Spleen (tissue), 11 donors: ENCODE results near the gene NFATC2IP. TPM values are rescaled to one million over a fixed set of nuclear protein-coding genes. Genes with fewer than 3 reads are reported as not detected.

ENCODE experiments used
- DNase-seq: peaks from one replicate; pipeline ENCODE4 v3.0.0-alpha.2; 2020
- H3K27ac ChIP-seq, 8 donors: fragments of 200-600 bp; sonication (generic) in 7 of 8; 1 replicate in 4 of 8; 2 replicates in 4 of 8; pipeline versions ENCODE4 v1.5.0 to v1.8.0; 2016 to 2021; ENCODE audit warnings: inconsistent platforms in 4 of 8, mild to moderate bottlenecking in 4 of 8, moderate library complexity in 1 of 8
- H3K27me3 ChIP-seq, 7 donors: fragments of 200-600 bp; sonication (generic) in 6 of 7; replicated peaks in 1 of 7; 1 replicate in 4 of 7; 2 replicates in 3 of 7; pipeline versions ENCODE4 v1.5.0 to v1.8.0; 2016 to 2021; ENCODE audit warnings: inconsistent platforms in 3 of 7, mild to moderate bottlenecking in 1 of 7
- H3K36me3 ChIP-seq, 6 donors: fragments of 200-600 bp; sonication (generic) in 5 of 6; 1 replicate in 4 of 6; 2 replicates in 2 of 6; pipeline versions ENCODE4 v1.5.0 to v1.8.0; 2016 to 2021; ENCODE audit warnings: inconsistent platforms in 2 of 6
- H3K4me1 ChIP-seq, 6 donors: fragments of 200-600 bp; sonication (generic) in 5 of 6; 1 replicate in 3 of 6; 2 replicates in 3 of 6; pipeline versions ENCODE4 v1.5.0 to v1.8.0; 2016 to 2021; ENCODE audit warnings: inconsistent platforms in 3 of 6
- H3K4me3 ChIP-seq, 8 donors: fragments of 200-600 bp; sonication (generic) in 7 of 8; 1 replicate in 4 of 8; 2 replicates in 4 of 8; pipeline versions ENCODE4 v1.5.0 to v1.8.0; 2016 to 2021; ENCODE audit warnings: inconsistent platforms in 4 of 8, mild to moderate bottlenecking in 4 of 8, moderate library complexity in 2 of 8
- H3K9me3 ChIP-seq, 8 donors: fragments of 200-600 bp; sonication (generic) in 7 of 8; 1 replicate in 4 of 8; 2 replicates in 4 of 8; pipeline versions ENCODE4 v1.5.0 to v1.8.0; 2016 to 2021; ENCODE audit warnings: inconsistent platforms in 4 of 8
- POLR2A ChIP-seq, 3 donors: fragments of 450-650 bp; IDR thresholded peaks; one replicate each; pipeline ENCODE4 v1.5.1; 2017; ENCODE audit warnings: antibody characterized with exemption in 3 of 3, mild to moderate bottlenecking in 1 of 3
- POLR2AphosphoS5 ChIP-seq, 3 donors: sonication (generic); formaldehyde crosslinking; IDR thresholded peaks; one replicate each; pipeline ENCODE4 v1.5.1; 2017; ENCODE audit warnings: antibody characterized with exemption in 3 of 3
- WGBS, 5 donors: extraction: QIAGEN DNeasy Blood & Tissue Kit in 3 of 5; methylation state at CpG; one replicate each; pipeline versions ENCODE4 v1.1.5 to v1.1.7; 2013 to 2018; 5-methylcytosine and 5-hydroxymethylcytosine counted together
- intact Hi-C: fragments of 100-400 bp; cut with DNase I; formaldehyde crosslinking; loops from one replicate; pipeline ENCODE4 v1.15.0; 2023; ENCODE audit warnings: low total_unique reads
- polyA plus RNA-seq, 3 donors: library from polyadenylated mRNA; stranded (reverse); fragments of 200-250 nt; gene quantifications; one replicate each; pipeline ENCODE4 v1.2.1, GENCODE V29; 2013
- total RNA-seq, 7 donors: library from RNA; depleted of rRNA in 3 of 7; stranded (reverse); fragments of >200 nt in 3 of 7; fragmentation: NEBNext Ultra II Directional in 4 of 7; extraction: Animal tissue kit (Norgen Biotek cat#: 25700) in 4 of 7; gene quantifications; one replicate each; pipeline versions ENCODE4 v1.1.0 to v1.2.1, GENCODE V29; 2016 to 2021
- TF ChIP-seq, protein P1 (sequence below), 11 experiments: fragments of 200-600 bp in 7 of 11; fragments of 450-650 bp in 4 of 11; sonication (generic) in 4 of 11; IDR thresholded peaks in 8 of 11; conservative IDR thresholded peaks in 3 of 11; 1 replicate in 7 of 11; 2 replicates in 4 of 11; pipeline versions ENCODE4 v1.4.0 to v1.8.0; 2016 to 2021; ENCODE audit warnings: antibody characterized with exemption in 11 of 11, inconsistent platforms in 4 of 11, mild to moderate bottlenecking in 1 of 11
- donor health status: healthy with polysubstance abuse.
- donor health status: DM: no; HTN: no; CAD: no; lungs with moderate emphysema.
- donor health status: DM: no; HTN: no; CAD: no.
- donor health status: Bipolar disorder and iron deficiency.
- donor health status: healthy.
- donor health status: DM: no; HTN: no; CAD: no.
- donor health status: DM: yes; HTN: yes; CAD: no.

NFATC2IP gene
- total and polyA plus RNA-seq, 10 donors = 21.1 to 63.5 (median 46.5) TPM

DNA sequence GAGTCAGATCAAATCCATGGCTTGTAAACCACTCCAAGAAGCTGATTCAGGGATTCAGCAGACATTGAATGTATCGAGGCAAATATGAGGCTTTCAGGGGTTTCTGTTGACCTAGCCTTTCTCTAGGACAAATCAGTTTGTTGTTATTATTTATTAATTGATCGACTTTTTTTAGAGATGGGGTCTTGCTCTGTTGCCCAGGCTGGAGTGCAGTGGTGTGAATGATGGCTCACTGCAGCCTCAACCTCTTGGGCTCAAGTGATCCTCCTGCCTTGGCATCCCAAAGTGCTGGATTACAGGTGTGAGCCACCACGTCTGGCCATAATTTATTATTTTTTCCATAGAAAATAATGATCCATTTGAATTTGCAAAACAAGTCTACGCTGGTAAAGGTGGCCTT, 61.1 kb downstream of the NFATC2IP start:
- H3K4me3 ChIP-seq = no peak overlapping the region
- H3K36me3 ChIP-seq = no peaks in the 10 kb centered on the region
- peaks cover 0 to 46% (median 6%) of the 10 kb centered on the region in 6 donors for H3K4me1 ChIP-seq
- TF ChIP-seq POLR2A (IDR thresholded peaks at IDR 0.05) = no peak
- 85 to 96% (median 90%) methylated on average over 4 of the region's 4 CpGs for WGBS, 5 donors
- H3K27ac ChIP-seq = peak overlapping the region in 1 of 8 donors; percentile 70
- no peak for DNase-seq
- H3K9me3 ChIP-seq = no peaks in the 10 kb centered on the region
- intact Hi-C loops = no loop called here
- H3K27me3 ChIP-seq = peaks cover 0 to 5% (median 0%) of the 10 kb centered on the region in 7 donors

DNA sequence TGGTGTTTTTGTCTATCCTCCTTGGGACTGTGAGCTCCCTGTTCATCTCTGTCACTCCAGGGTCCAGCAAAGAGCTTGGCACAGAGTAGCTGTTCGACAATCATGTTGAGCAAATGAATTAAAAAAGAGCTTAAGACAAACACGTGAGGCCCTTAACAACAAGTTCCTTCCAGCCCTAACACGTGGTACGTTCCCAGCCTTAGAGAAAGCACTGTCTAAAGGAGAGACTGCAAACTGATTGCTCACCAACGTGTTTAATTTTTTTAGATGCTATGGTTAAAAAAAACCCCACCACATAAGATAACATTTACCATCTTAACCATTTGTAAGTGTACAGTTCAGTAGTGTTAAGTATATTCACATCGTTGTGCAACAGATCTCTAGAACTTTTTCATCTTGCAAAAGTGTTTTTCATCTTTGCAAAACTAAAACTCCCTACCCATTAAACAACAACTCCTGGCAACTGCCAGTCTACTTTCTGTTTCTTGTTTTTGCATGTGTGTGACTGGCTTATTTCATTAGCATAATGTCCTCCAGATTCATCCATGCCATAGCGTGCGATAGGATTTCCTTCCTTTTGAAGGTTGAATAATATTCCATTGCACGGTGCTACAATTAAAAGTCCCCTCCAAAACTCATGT, 62.3 kb downstream of the NFATC2IP start:
- Histone ChIP-seq H3K4me1 (peaks cover 0 to 38% (median 6%) of the 10 kb centered on the region in 6 donors), H3K27ac (peak overlapping the region in 5 of 8 donors; percentile 4 to 70 (median 57)), H3K36me3 (no peaks in the 10 kb centered on the region), H3K9me3 (no peaks in the 10 kb centered on the region), H3K27me3 (peaks cover 0 to 5% (median 0%) of the 10 kb centered on the region in 7 donors), H3K4me3 (no peak overlapping the region)
- 43 to 66% (median 53%) methylated on average over 9 of the region's 9 CpGs for WGBS, 5 donors
- no peak for DNase-seq
- TF ChIP-seq, protein P1, sequence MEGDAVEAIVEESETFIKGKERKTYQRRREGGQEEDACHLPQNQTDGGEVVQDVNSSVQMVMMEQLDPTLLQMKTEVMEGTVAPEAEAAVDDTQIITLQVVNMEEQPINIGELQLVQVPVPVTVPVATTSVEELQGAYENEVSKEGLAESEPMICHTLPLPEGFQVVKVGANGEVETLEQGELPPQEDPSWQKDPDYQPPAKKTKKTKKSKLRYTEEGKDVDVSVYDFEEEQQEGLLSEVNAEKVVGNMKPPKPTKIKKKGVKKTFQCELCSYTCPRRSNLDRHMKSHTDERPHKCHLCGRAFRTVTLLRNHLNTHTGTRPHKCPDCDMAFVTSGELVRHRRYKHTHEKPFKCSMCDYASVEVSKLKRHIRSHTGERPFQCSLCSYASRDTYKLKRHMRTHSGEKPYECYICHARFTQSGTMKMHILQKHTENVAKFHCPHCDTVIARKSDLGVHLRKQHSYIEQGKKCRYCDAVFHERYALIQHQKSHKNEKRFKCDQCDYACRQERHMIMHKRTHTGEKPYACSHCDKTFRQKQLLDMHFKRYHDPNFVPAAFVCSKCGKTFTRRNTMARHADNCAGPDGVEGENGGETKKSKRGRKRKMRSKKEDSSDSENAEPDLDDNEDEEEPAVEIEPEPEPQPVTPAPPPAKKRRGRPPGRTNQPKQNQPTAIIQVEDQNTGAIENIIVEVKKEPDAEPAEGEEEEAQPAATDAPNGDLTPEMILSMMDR (IDR thresholded peaks at IDR 0.05 in 8 of 11, conservative IDR thresholded peaks at IDR 0.05 in 3 of 11) = no peak
- TF ChIP-seq POLR2AphosphoS5 (IDR thresholded peaks at IDR 0.05) (no peak), POLR2A (IDR thresholded peaks at IDR 0.05) (no peak)
- intact Hi-C loops = no loop called here

DNA sequence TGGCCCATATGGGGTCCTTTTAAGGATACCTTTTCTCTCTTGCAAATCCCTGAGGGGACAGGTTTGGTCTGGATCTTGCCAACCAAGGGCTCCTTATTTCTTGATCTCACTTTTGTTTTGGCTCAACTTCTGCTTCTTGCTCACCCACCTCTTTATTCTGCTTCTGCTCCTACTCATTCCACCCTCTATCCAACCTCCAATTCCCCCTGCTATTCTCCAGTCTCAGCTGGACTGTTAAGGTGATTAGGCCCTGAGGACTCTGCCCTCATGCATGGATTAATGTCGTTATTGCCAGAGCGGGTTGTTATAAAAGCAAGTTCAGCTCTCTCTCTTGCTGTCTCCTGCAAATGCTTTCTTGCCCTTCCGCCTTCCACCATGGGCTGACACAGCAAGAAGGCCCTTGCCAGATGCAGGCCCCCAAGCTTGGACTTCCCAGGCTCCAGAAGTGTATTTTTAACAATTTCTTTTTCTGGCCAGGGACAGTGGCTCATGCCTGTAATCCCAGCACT, 63.9 kb downstream of the NFATC2IP start:
- no peak overlapping the region for H3K4me3 ChIP-seq
- no peaks in the 10 kb centered on the region for H3K9me3 ChIP-seq
- H3K4me1 ChIP-seq = peaks cover 0 to 22% (median 3%) of the 10 kb centered on the region in 6 donors
- no peaks in the 10 kb centered on the region for H3K27me3 ChIP-seq
- H3K36me3 ChIP-seq = no peaks in the 10 kb centered on the region
- WGBS, 5 donors = 76 to 96% (median 92%) methylated on average over 3 of the region's 3 CpGs
- TF ChIP-seq, protein P1 (IDR thresholded peaks at IDR 0.05 in 8 of 11, conservative IDR thresholded peaks at IDR 0.05 in 3 of 11) = no peak
- TF ChIP-seq POLR2AphosphoS5 (IDR thresholded peaks at IDR 0.05) (no peak), POLR2A (IDR thresholded peaks at IDR 0.05) (no peak)
- intact Hi-C loops = no loop called here
- no peak for DNase-seq
- peak overlapping the region in 5 of 8 donors; percentile 3 to 70 (median 57) for H3K27ac ChIP-seq

Other genes with a start within 250 kb of the NFATC2IP start
- gene EIF3C, start 239.5 kb upstream of the NFATC2IP start, total RNA-seq = 100 to 1,000 TPM in 6 of 7 donors, 10 to 100 TPM in 1; 92.2 to 413 (median 326) TPM
- 100 to 1,000 TPM; 436 to 494 (median 480) TPM for gene EIF3C, start 239.5 kb upstream of the NFATC2IP start, polyA plus RNA-seq
- gene NPIPB9, start 199.2 kb upstream of the NFATC2IP start, total RNA-seq = 10 to 100 TPM in 3 of 7 donors, 1 to 10 TPM in 4; 3.4 to 17.0 (median 8.9) TPM
- under 1 TPM; 0.59 to 0.90 (median 0.78) TPM for gene NPIPB9, start 199.2 kb upstream of the NFATC2IP start, polyA plus RNA-seq
- gene ATXN2L, start 127.9 kb upstream of the NFATC2IP start, total RNA-seq = 100 to 1,000 TPM; 113 to 179 (median 161) TPM
- gene ATXN2L, start 127.9 kb upstream of the NFATC2IP start, polyA plus RNA-seq = 10 to 100 TPM; 43.8 to 85.8 (median 61.9) TPM
- gene TUFM, start 104.6 kb upstream of the NFATC2IP start, total RNA-seq = 100 to 1,000 TPM in 5 of 7 donors, 10 to 100 TPM in 2; 76.3 to 136 (median 103) TPM
- 100 to 1,000 TPM; 182 to 194 (median 190) TPM for gene TUFM, start 104.6 kb upstream of the NFATC2IP start, polyA plus RNA-seq
- 10 to 100 TPM; 25.9 to 70.7 (median 60.7) TPM for gene SH2B1, start 87.1 kb upstream of the NFATC2IP start, total RNA-seq
- gene SH2B1, start 87.1 kb upstream of the NFATC2IP start, polyA plus RNA-seq = 10 to 100 TPM; 28.1 to 60.8 (median 42.7) TPM
- gene ATP2A1, start 72.4 kb upstream of the NFATC2IP start, total RNA-seq = 1 to 10 TPM in 2 of 7 donors, under 1 TPM in 3, not detected in 2; 0.26 to 1.5 (median 0.82) TPM
- gene ATP2A1, start 72.4 kb upstream of the NFATC2IP start, polyA plus RNA-seq = under 1 TPM; 0.33 to 0.46 (median 0.42) TPM
- 10 to 100 TPM; 43.1 to 82.5 (median 51.0) TPM for gene RABEP2, start 25.7 kb upstream of the NFATC2IP start, total RNA-seq
- gene RABEP2, start 25.7 kb upstream of the NFATC2IP start, polyA plus RNA-seq = 10 to 100 TPM; 40.8 to 90.0 (median 64.5) TPM
- 100 to 1,000 TPM in 3 of 7 donors, 10 to 100 TPM in 4; 77.0 to 120 (median 98.0) TPM for gene CD19, start 19.0 kb upstream of the NFATC2IP start, total RNA-seq
- 100 to 1,000 TPM; 202 to 312 (median 278) TPM for gene CD19, start 19.0 kb upstream of the NFATC2IP start, polyA plus RNA-seq
- 10 to 100 TPM; 26.9 to 41.1 (median 29.8) TPM for gene SPNS1, start 23.8 kb downstream of the NFATC2IP start, total RNA-seq
- gene SPNS1, start 23.8 kb downstream of the NFATC2IP start, polyA plus RNA-seq = 10 to 100 TPM; 30.0 to 91.4 (median 68.1) TPM
- gene LAT, start 34.1 kb downstream of the NFATC2IP start, total RNA-seq = 10 to 100 TPM; 28.6 to 38.9 (median 32.2) TPM
- 10 to 100 TPM; 32.1 to 54.2 (median 48.8) TPM for gene LAT, start 34.1 kb downstream of the NFATC2IP start, polyA plus RNA-seq